GM21825 (cell line): ENCODE results near the gene PHLDB1.
A peak's percentile ranks its signal among the peaks of the same experiment; 100 is the strongest.
"Not testable (repeated sequence)": the region's sequence is repeated elsewhere in the genome, so short reads cannot be mapped to it uniquely, and the experiment has no call there.

Source experiments
- ATAC-seq: cut with Tn5 transposase; IDR thresholded peaks from one replicate; pipeline ENCODE4 v1.9.1; 2021; ENCODE audit warnings: mild to moderate bottlenecking, moderate library complexity; ENCODE audit not compliant: unreplicated experiment

Gene PHLDB1

GRCh38 chr11:118607401-118608359 is at the start of gene PHLDB1:
PHLDB1 (plus strand) TSS chr11:118607615; CDS start chr11:118613837, 6,222 bp downstream.
- no peak for ATAC-seq

GRCh38 chr11:118560806-118561205 is 46.6 kb upstream of the PHLDB1 start:
- ATAC-seq, result no peak

GRCh38 chr11:118565051-118565450 is 42.4 kb upstream of the PHLDB1 start:
- ATAC-seq, result no peak

GRCh38 chr11:118569670-118570069 is 37.7 kb upstream of the PHLDB1 start:
- ATAC-seq, result no peak

- ATAC-seq, result no peak
These were observed 36.6 kb upstream of the PHLDB1 start for GRCh38 chr11:118570787-118571186.

GRCh38 chr11:118571701-118572060 is 35.7 kb upstream of the PHLDB1 start:
- not testable (repeated sequence) for ATAC-seq

- ATAC-seq, result peak; percentile 76
These were observed 35.1 kb upstream of the PHLDB1 start, which contains the start of gene ARCN1 for GRCh38 chr11:118572061-118572980. ARCN1 (plus strand) TSS chr11:118572409; CDS start chr11:118572548, 139 bp downstream.

GRCh38 chr11:118572981-118573550 is 34.3 kb upstream of the PHLDB1 start:
- ATAC-seq, result peak; percentile 21

GRCh38 chr11:118574636-118575035 is 32.8 kb upstream of the PHLDB1 start:
- no peak for ATAC-seq

- ATAC-seq, result not testable (repeated sequence)
These were observed 29.4 kb upstream of the PHLDB1 start for GRCh38 chr11:118577995-118578394.

- ATAC-seq, result no peak
These were observed 26.4 kb upstream of the PHLDB1 start for GRCh38 chr11:118581057-118581456.

GRCh38 chr11:118587952-118588351 is 19.5 kb upstream of the PHLDB1 start:
- no peak for ATAC-seq

GRCh38 chr11:118592616-118593367 is 14.6 kb upstream of the PHLDB1 start:
- no peak for ATAC-seq

- not testable (repeated sequence) for ATAC-seq
These were observed 12.4 kb upstream of the PHLDB1 start for GRCh38 chr11:118594984-118595383.

- ATAC-seq, result no peak
These were observed 10.9 kb upstream of the PHLDB1 start for GRCh38 chr11:118596224-118597146.

- ATAC-seq, result no peak
These were observed 9.9 kb upstream of the PHLDB1 start for GRCh38 chr11:118597556-118597955.

- no peak for ATAC-seq
These were observed 5.1 kb upstream of the PHLDB1 start for GRCh38 chr11:118602331-118602730.

- ATAC-seq, result not testable (repeated sequence)
These were observed 3.7 kb upstream of the PHLDB1 start for GRCh38 chr11:118603709-118604108.

- no peak for ATAC-seq
These were observed 2.8 kb upstream of the PHLDB1 start for GRCh38 chr11:118604566-118604965.
